GM21528 (cell line): ENCODE measurements around the gene TRMO.

Experiments
- ATAC-seq: cut with Tn5 transposase; IDR thresholded peaks from one replicate; pipeline ENCODE4 v1.9.1; 2021; ENCODE audit warnings: mild to moderate bottlenecking, moderate library complexity; ENCODE audit not compliant: unreplicated experiment, low FRiP score

The TRMO gene

GRCh38 chr9:97864396-97864795 is 57.9 kb downstream of the TRMO start:
- ATAC-seq: no peak

GRCh38 chr9:97863314-97863713 is 59.0 kb downstream of the TRMO start:
- no peak for ATAC-seq

- no peak for ATAC-seq
These were observed 61.2 kb downstream of the TRMO start for GRCh38 chr9:97861148-97861475.

GRCh38 chr9:97860451-97861147 is 61.7 kb downstream of the TRMO start:
- no peak for ATAC-seq

- ATAC-seq: no peak
These were observed 63.0 kb downstream of the TRMO start for GRCh38 chr9:97859346-97859745.

- ATAC-seq: no peak
These were observed 63.5 kb downstream of the TRMO start for GRCh38 chr9:97858826-97859225.

GRCh38 chr9:97858393-97858713 is 63.9 kb downstream of the TRMO start:
- no peak for ATAC-seq

- ATAC-seq: no peak
These were observed 64.5 kb downstream of the TRMO start for GRCh38 chr9:97857606-97858392.

GRCh38 chr9:97856857-97857605 is 65.3 kb downstream of the TRMO start:
- ATAC-seq: no peak

GRCh38 chr9:97855899-97856298 is 66.4 kb downstream of the TRMO start:
- no peak for ATAC-seq

GRCh38 chr9:97855486-97855875 is 66.8 kb downstream of the TRMO start:
- ATAC-seq: no peak

GRCh38 chr9:97854696-97855485 is 67.4 kb downstream of the TRMO start:
- ATAC-seq: no peak
